Stomach (tissue), 9 donors: ENCODE results near the gene ZNF277. TPM values are rescaled to one million over a fixed set of nuclear protein-coding genes. Genes with fewer than 3 reads are reported as not detected.

ENCODE experiments used
- DNase-seq, 2 donors: peaks; one replicate each; pipeline versions ENCODE4 v3.0.0 to v3.0.0-alpha.2; 2013 to 2019
- H3K27ac ChIP-seq, 5 donors: fragments of 200-600 bp in 4 of 5; sonication (generic) in 4 of 5; one replicate each; pipeline ENCODE4 v1.5.1; 2013 to 2019; ENCODE audit warnings: mild to moderate bottlenecking in 1 of 5, moderate library complexity in 1 of 5
- H3K27me3 ChIP-seq, 3 donors: fragments of 200-600 bp; sonication (generic); one replicate each; pipeline ENCODE4 v1.5.1; 2017 to 2019; ENCODE audit warnings: mixed run types in 1 of 3
- H3K36me3 ChIP-seq, 4 donors: fragments of 200-600 bp; sonication (generic); 1 replicate in 3 of 4; 2 replicates in 1 of 4; pipeline ENCODE4 v1.5.1; 2016 to 2019
- H3K4me1 ChIP-seq, 4 donors: fragments of 200-600 bp; sonication (generic); one replicate each; pipeline ENCODE4 v1.5.1; 2016 to 2019
- H3K4me3 ChIP-seq, 4 donors: fragments of 200-600 bp; sonication (generic) in 3 of 4; one replicate each; pipeline ENCODE4 v1.5.1; 2016 to 2019; ENCODE audit warnings: mild to moderate bottlenecking in 1 of 4
- H3K9me3 ChIP-seq, 4 donors: fragments of 200-600 bp; sonication (generic); one replicate each; pipeline ENCODE4 v1.5.1; 2016 to 2019
- CTCF ChIP-seq, 7 experiments: fragments of 450-650 bp in 4 of 7; fragments of 200-600 bp in 3 of 7; sonication (generic) in 3 of 7; IDR thresholded peaks; one replicate each; pipeline ENCODE4 v1.5.1; 2016 to 2019; ENCODE audit warnings: antibody characterized with exemption in 7 of 7, control low read depth in 2 of 7, mild to moderate bottlenecking in 1 of 7
- EP300 ChIP-seq: sonication (generic); formaldehyde crosslinking; IDR thresholded peaks from one replicate; pipeline ENCODE4 v1.6.1; 2017; ENCODE audit warnings: antibody characterized with exemption
- POLR2A ChIP-seq, 4 donors: fragments of 450-650 bp; IDR thresholded peaks; one replicate each; pipeline ENCODE4 v1.6.1; 2016; ENCODE audit warnings: antibody characterized with exemption in 4 of 4, control low read depth in 2 of 4, mild to moderate bottlenecking in 1 of 4, moderate library complexity in 1 of 4
- POLR2AphosphoS5 ChIP-seq, 3 donors: sonication (generic); formaldehyde crosslinking; IDR thresholded peaks; one replicate each; pipeline ENCODE4 v1.6.1; 2016; ENCODE audit warnings: antibody characterized with exemption in 3 of 3
- WGBS, 5 donors: extraction: QIAGEN DNeasy Blood & Tissue Kit in 3 of 5; methylation state at CpG; one replicate each; pipeline versions ENCODE4 v1.1.5 to v1.1.7; 2013 to 2018; 5-methylcytosine and 5-hydroxymethylcytosine counted together
- intact Hi-C: fragments of 100-400 bp; cut with DNase I; formaldehyde crosslinking; loops from one replicate; pipeline ENCODE4 v1.15.1; 2023; ENCODE audit warnings: low total_unique reads
- polyA plus RNA-seq, 3 donors: library from polyadenylated mRNA; stranded (reverse); fragments of 200-250 nt; gene quantifications; one replicate each; pipeline ENCODE4 v1.2.3, GENCODE V29; 2013
- total RNA-seq, 5 donors: library from RNA; depleted of rRNA; stranded (reverse); fragments of >200 nt; gene quantifications; one replicate each; pipeline versions ENCODE4 v1.1.0 to v1.2.3, GENCODE V29; 2014 to 2016
- donor health status: healthy with polysubstance abuse.
- donor health status: Bipolar disorder and iron deficiency.
- donor health status: healthy.

ZNF277 gene
- total and polyA plus RNA-seq, 8 donors: 9.9 to 75.0 (median 27.2) TPM

GRCh38 chr7:112180223-112180622, 26.3 kb upstream of the ZNF277 start:
- intact Hi-C loops: no loop called here
- no peaks in the 10 kb centered on the region for H3K27me3 ChIP-seq
- no peaks in the 10 kb centered on the region for H3K36me3 ChIP-seq
- DNase-seq: no peak
- WGBS, 5 donors: 76 to 85% (median 83%) methylated on average over 4 of the region's 4 CpGs
- H3K4me3 ChIP-seq: no peak overlapping the region
- no peak overlapping the region for H3K27ac ChIP-seq
- no peaks in the 10 kb centered on the region for H3K9me3 ChIP-seq
- H3K4me1 ChIP-seq: peaks cover 0 to 5% (median 2%) of the 10 kb centered on the region in 4 donors
- TF ChIP-seq CTCF (IDR thresholded peaks at IDR 0.05) (no peak), POLR2AphosphoS5 (IDR thresholded peaks at IDR 0.05) (no peak), EP300 (no peak), POLR2A (IDR thresholded peaks at IDR 0.05) (no peak)

- WGBS, 5 donors: 58 to 75% (median 70%) methylated on average over 5 of the region's 5 CpGs
- H3K4me1 ChIP-seq: peaks cover 0 to 5% (median 2%) of the 10 kb centered on the region in 4 donors
- H3K27me3 ChIP-seq: no peaks in the 10 kb centered on the region
- intact Hi-C loops: no loop called here
- no peak overlapping the region for H3K27ac ChIP-seq
- no peaks in the 10 kb centered on the region for H3K9me3 ChIP-seq
- no peaks in the 10 kb centered on the region for H3K36me3 ChIP-seq
- DNase-seq: peak in 1 of 2 donors; percentile 27
- no peak for TF ChIP-seq EP300
- no peak for TF ChIP-seq CTCF (IDR thresholded peaks at IDR 0.05)
- TF ChIP-seq POLR2AphosphoS5 (IDR thresholded peaks at IDR 0.05): no peak
- TF ChIP-seq POLR2A (IDR thresholded peaks at IDR 0.05): no peak
- H3K4me3 ChIP-seq: no peak overlapping the region
These were observed 23.7 kb upstream of the ZNF277 start for GRCh38 chr7:112182749-112183148.

GRCh38 chr7:112183266-112183665, 23.2 kb upstream of the ZNF277 start:
- TF ChIP-seq EP300 (no peak), CTCF (IDR thresholded peaks at IDR 0.05) (no peak), POLR2AphosphoS5 (IDR thresholded peaks at IDR 0.05) (no peak), POLR2A (IDR thresholded peaks at IDR 0.05) (no peak)
- no peaks in the 10 kb centered on the region for H3K36me3 ChIP-seq
- no peaks in the 10 kb centered on the region for H3K27me3 ChIP-seq
- H3K27ac ChIP-seq: no peak overlapping the region
- no peak overlapping the region for H3K4me3 ChIP-seq
- 84 to 100% (median 92%) methylated on average over 1 of the region's 1 CpG for WGBS, 5 donors
- no peaks in the 10 kb centered on the region for H3K9me3 ChIP-seq
- H3K4me1 ChIP-seq: peaks cover 0 to 5% (median 2%) of the 10 kb centered on the region in 4 donors
- DNase-seq: no peak
- intact Hi-C loops: no loop called here

- H3K27ac ChIP-seq: no peak overlapping the region
These were observed 22.0 kb upstream of the ZNF277 start for GRCh38 chr7:112184455-112184854.

GRCh38 chr7:112185005-112185834, 21.3 kb upstream of the ZNF277 start:
- DNase-seq: no peak
- H3K27ac ChIP-seq: no peak overlapping the region
- H3K9me3 ChIP-seq: no peaks in the 10 kb centered on the region
- no peaks in the 10 kb centered on the region for H3K36me3 ChIP-seq
- H3K4me1 ChIP-seq: peaks cover 0 to 5% (median 2%) of the 10 kb centered on the region in 4 donors
- WGBS, 5 donors: 73 to 76% (median 74%) methylated on average over 4 of the region's 4 CpGs
- TF ChIP-seq POLR2AphosphoS5 (IDR thresholded peaks at IDR 0.05) (no peak), POLR2A (IDR thresholded peaks at IDR 0.05) (no peak)
- no peak overlapping the region for H3K4me3 ChIP-seq
- intact Hi-C loops: no loop called here
- H3K27me3 ChIP-seq: no peaks in the 10 kb centered on the region

More at GRCh38 chr7:112184455-112184854, 22.0 kb upstream of the ZNF277 start:
- no peaks in the 10 kb centered on the region for H3K9me3 ChIP-seq
- peaks cover 0 to 5% (median 2%) of the 10 kb centered on the region in 4 donors for H3K4me1 ChIP-seq
- intact Hi-C loops: no loop called here
- WGBS, 5 donors: 83 to 97% (median 92%) methylated on average over 2 of the region's 2 CpGs
- no peaks in the 10 kb centered on the region for H3K27me3 ChIP-seq
- no peaks in the 10 kb centered on the region for H3K36me3 ChIP-seq
- no peak overlapping the region for H3K4me3 ChIP-seq
- no peak for DNase-seq
- TF ChIP-seq POLR2AphosphoS5 (IDR thresholded peaks at IDR 0.05): no peak
